Left forelimb (tissue), 1 donor: ENCODE measurements around the gene PACS2.

Experiments
- DNase-seq: peaks from one replicate; pipeline ENCODE4 v3.0.0-alpha.2; 2018; ENCODE audit warnings: low spot score

Gene PACS2

GRCh38 chr14:105423488-105424195 is 109.1 kb downstream of the PACS2 start:
- no peak for DNase-seq

- DNase-seq, result no peak
These were observed 110.3 kb downstream of the PACS2 start for GRCh38 chr14:105424861-105425260.

GRCh38 chr14:105425823-105426247 is 111.3 kb downstream of the PACS2 start:
- no peak for DNase-seq

- no peak for DNase-seq
These were observed 112.0 kb downstream of the PACS2 start for GRCh38 chr14:105426416-105427130.

- no peak for DNase-seq
These were observed 112.9 kb downstream of the PACS2 start for GRCh38 chr14:105427412-105427811.

GRCh38 chr14:105427936-105428485 is 113.5 kb downstream of the PACS2 start:
- no peak for DNase-seq

GRCh38 chr14:105430042-105430441 is 115.5 kb downstream of the PACS2 start:
- DNase-seq, result no peak

- DNase-seq, result no peak
These were observed 116.0 kb downstream of the PACS2 start for GRCh38 chr14:105430565-105430964.

GRCh38 chr14:105431256-105431655 is 116.7 kb downstream of the PACS2 start:
- DNase-seq, result no peak

- DNase-seq, result no peak
These were observed 118.1 kb downstream of the PACS2 start for GRCh38 chr14:105432657-105433056.

- no peak for DNase-seq
These were observed 118.6 kb downstream of the PACS2 start for GRCh38 chr14:105433161-105433605.

GRCh38 chr14:105436402-105436801 is 121.9 kb downstream of the PACS2 start:
- DNase-seq, result no peak

- no peak for DNase-seq
These were observed 122.6 kb downstream of the PACS2 start for GRCh38 chr14:105436891-105437722.

GRCh38 chr14:105437723-105438500 is 123.4 kb downstream of the PACS2 start:
- no peak for DNase-seq

GRCh38 chr14:105439179-105439578 is 124.6 kb downstream of the PACS2 start:
- no peak for DNase-seq

- no peak for DNase-seq
These were observed 125.4 kb downstream of the PACS2 start for GRCh38 chr14:105439710-105440553.

GRCh38 chr14:105440554-105440900 is 126.0 kb downstream of the PACS2 start:
- DNase-seq, result no peak

- no peak for DNase-seq
These were observed 126.4 kb downstream of the PACS2 start for GRCh38 chr14:105440992-105441391.

GRCh38 chr14:105442125-105442524 is 127.6 kb downstream of the PACS2 start:
- DNase-seq, result no peak

GRCh38 chr14:105442834-105443233 is 128.3 kb downstream of the PACS2 start:
- no peak for DNase-seq

- no peak for DNase-seq
These were observed 130.3 kb downstream of the PACS2 start for GRCh38 chr14:105444859-105445258.
